Right lobe of liver (tissue), 4 donors: ENCODE results near the gene PGRMC2.

Experiments used
- POLR2A ChIP-seq: fragments of 450-650 bp; IDR thresholded peaks from one replicate; pipeline ENCODE4 v1.6.1; 2017; ENCODE audit warnings: antibody characterized with exemption, mild to moderate bottlenecking
- TF ChIP-seq, protein P1 (sequence below), 4 donors: fragments of 200-600 bp in 3 of 4; fragments of 450-650 bp in 1 of 4; IDR thresholded peaks; one replicate each; pipeline versions ENCODE4 v1.5.1 to v1.8.0; 2016 to 2022; ENCODE audit warnings: antibody characterized with exemption in 4 of 4, mild to moderate bottlenecking in 2 of 4
- donor health status: DM: no; HTN: no; CAD: no.
- donor health status: DM: no; HTN: no; CAD: no.
- donor health status: DM: no; HTN: yes; CAD: no.

GRCh38 chr4:128322986-128323385, 35.4 kb upstream of the PGRMC2 start:
- TF ChIP-seq, protein P1, sequence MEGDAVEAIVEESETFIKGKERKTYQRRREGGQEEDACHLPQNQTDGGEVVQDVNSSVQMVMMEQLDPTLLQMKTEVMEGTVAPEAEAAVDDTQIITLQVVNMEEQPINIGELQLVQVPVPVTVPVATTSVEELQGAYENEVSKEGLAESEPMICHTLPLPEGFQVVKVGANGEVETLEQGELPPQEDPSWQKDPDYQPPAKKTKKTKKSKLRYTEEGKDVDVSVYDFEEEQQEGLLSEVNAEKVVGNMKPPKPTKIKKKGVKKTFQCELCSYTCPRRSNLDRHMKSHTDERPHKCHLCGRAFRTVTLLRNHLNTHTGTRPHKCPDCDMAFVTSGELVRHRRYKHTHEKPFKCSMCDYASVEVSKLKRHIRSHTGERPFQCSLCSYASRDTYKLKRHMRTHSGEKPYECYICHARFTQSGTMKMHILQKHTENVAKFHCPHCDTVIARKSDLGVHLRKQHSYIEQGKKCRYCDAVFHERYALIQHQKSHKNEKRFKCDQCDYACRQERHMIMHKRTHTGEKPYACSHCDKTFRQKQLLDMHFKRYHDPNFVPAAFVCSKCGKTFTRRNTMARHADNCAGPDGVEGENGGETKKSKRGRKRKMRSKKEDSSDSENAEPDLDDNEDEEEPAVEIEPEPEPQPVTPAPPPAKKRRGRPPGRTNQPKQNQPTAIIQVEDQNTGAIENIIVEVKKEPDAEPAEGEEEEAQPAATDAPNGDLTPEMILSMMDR (IDR thresholded peaks at IDR 0.05) = no peak
- TF ChIP-seq POLR2A = no peak
